ENCODE measurements around the gene PARS2.

The PARS2 gene

GRCh38 chr1:54714881-54715492 lies 49.3 kb downstream of the PARS2 start:
- TF ChIP-seq SUZ12 (IDR thresholded peaks at IDR 0.05): no peak
- TF ChIP-seq FOXK2 (IDR thresholded peaks at IDR 0.05): no peak
- no peak for TF ChIP-seq BHLHE40 (IDR thresholded peaks at IDR 0.05; ENCODE audit: borderline replicate concordance)
- no peak for TF ChIP-seq FOXA1 (IDR thresholded peaks at IDR 0.05)
- TF ChIP-seq NFRKB (IDR thresholded peaks at IDR 0.05): no peak
- no peak for TF ChIP-seq ELF4 (IDR thresholded peaks at IDR 0.05)
- no peak for TF ChIP-seq PKNOX1 (IDR thresholded peaks at IDR 0.05)
- no peak for TF ChIP-seq SP1 (IDR thresholded peaks at IDR 0.05)
- no peak for TF ChIP-seq ZNF384 (IDR thresholded peaks at IDR 0.05)
- no peak for TF ChIP-seq HDGF (IDR thresholded peaks at IDR 0.05; ENCODE audit: borderline replicate concordance)
- TF ChIP-seq ARNT (IDR thresholded peaks at IDR 0.05): no peak
- no peak for TF ChIP-seq CTBP1 (IDR thresholded peaks at IDR 0.05; ENCODE audit: borderline replicate concordance)
- DNase-seq (ENCODE audit: extremely low spot score): no peak
- POLR2A ChIA-PET: interaction anchor here (0.5 to 2.0 kb wide), 8 partner anchors 10 to 41 kb away, joined by 3 to 10 read pairs (median 4); no protein-coding TSS in a partner anchor
- CTCF ChIA-PET: no interaction called here

GRCh38 chr1:54711536-54711935 lies 52.8 kb downstream of the PARS2 start:
- DNase-seq (ENCODE audit: extremely low spot score): no peak
- ChIA-PET CTCF (no interaction called here), POLR2A (no interaction called here)
- no peak for TF ChIP-seq FOXM1 (IDR thresholded peaks at IDR 0.05; ENCODE audit: borderline replicate concordance)
- TF ChIP-seq L3MBTL2 (conservative IDR thresholded peaks at IDR 0.05): no peak
- no peak for TF ChIP-seq ARNT (IDR thresholded peaks at IDR 0.05)
- TF ChIP-seq LEF1 (IDR thresholded peaks at IDR 0.05; ENCODE audit: borderline replicate concordance): no peak
- TF ChIP-seq FOXK2 (IDR thresholded peaks at IDR 0.05): no peak
- TF ChIP-seq FOXA1 (IDR thresholded peaks at IDR 0.05): no peak
- no peak for TF ChIP-seq BHLHE40 (IDR thresholded peaks at IDR 0.05; ENCODE audit: borderline replicate concordance)
- TF ChIP-seq CTBP1 (IDR thresholded peaks at IDR 0.05; ENCODE audit: borderline replicate concordance): no peak

GRCh38 chr1:54710841-54711240 lies 53.5 kb downstream of the PARS2 start:
- TF ChIP-seq TARDBP (IDR thresholded peaks at IDR 0.05): no peak
- no peak for TF ChIP-seq SP1 (IDR thresholded peaks at IDR 0.05)
- TF ChIP-seq BHLHE40 (IDR thresholded peaks at IDR 0.05; ENCODE audit: borderline replicate concordance): no peak
- no peak for TF ChIP-seq L3MBTL2 (conservative IDR thresholded peaks at IDR 0.05)
- TF ChIP-seq ZNF384 (IDR thresholded peaks at IDR 0.05): no peak
- TF ChIP-seq SUZ12 (IDR thresholded peaks at IDR 0.05): no peak
- no peak for TF ChIP-seq PKNOX1 (IDR thresholded peaks at IDR 0.05)
- TF ChIP-seq FOXA1 (IDR thresholded peaks at IDR 0.05): no peak
- TF ChIP-seq ELF4 (IDR thresholded peaks at IDR 0.05): no peak
- TF ChIP-seq NFRKB (IDR thresholded peaks at IDR 0.05): no peak
- TF ChIP-seq ARNT (IDR thresholded peaks at IDR 0.05): no peak
- TF ChIP-seq CTBP1 (IDR thresholded peaks at IDR 0.05; ENCODE audit: borderline replicate concordance): no peak
- TF ChIP-seq LEF1 (IDR thresholded peaks at IDR 0.05; ENCODE audit: borderline replicate concordance): no peak
- TF ChIP-seq FOXM1 (IDR thresholded peaks at IDR 0.05; ENCODE audit: borderline replicate concordance): no peak
- TF ChIP-seq FOXK2 (IDR thresholded peaks at IDR 0.05): no peak
- TF ChIP-seq HDGF (IDR thresholded peaks at IDR 0.05; ENCODE audit: borderline replicate concordance): no peak
- no peak for DNase-seq (ENCODE audit: extremely low spot score)
- POLR2A ChIA-PET: no interaction called here
- CTCF ChIA-PET: no interaction called here

- POLR2A ChIA-PET: no interaction called here
- TF ChIP-seq CTBP1 (IDR thresholded peaks at IDR 0.05; ENCODE audit: borderline replicate concordance) (no peak), SUZ12 (IDR thresholded peaks at IDR 0.05) (no peak), FOXA1 (IDR thresholded peaks at IDR 0.05) (no peak), ARNT (IDR thresholded peaks at IDR 0.05) (no peak), FOXM1 (IDR thresholded peaks at IDR 0.05; ENCODE audit: borderline replicate concordance) (no peak), HDGF (IDR thresholded peaks at IDR 0.05; ENCODE audit: borderline replicate concordance) (no peak)
Observed at GRCh38 chr1:54710434-54710833, 53.9 kb downstream of the PARS2 start.

GRCh38 chr1:54709547-54710292 lies 54.6 kb downstream of the PARS2 start:
- ChIA-PET POLR2A (no interaction called here), CTCF (no interaction called here)
- TF ChIP-seq SP1 (IDR thresholded peaks at IDR 0.05) (no peak), L3MBTL2 (conservative IDR thresholded peaks at IDR 0.05) (no peak), PKNOX1 (IDR thresholded peaks at IDR 0.05) (no peak)
- DNase-seq (ENCODE audit: extremely low spot score): no peak

More at GRCh38 chr1:54710434-54710833, 53.9 kb downstream of the PARS2 start:
- DNase-seq (ENCODE audit: extremely low spot score): no peak
- CTCF ChIA-PET: no interaction called here

GRCh38 chr1:54708385-54708784 lies 55.9 kb downstream of the PARS2 start:
- no peak for TF ChIP-seq HDGF (IDR thresholded peaks at IDR 0.05; ENCODE audit: borderline replicate concordance)
- TF ChIP-seq ELF4 (IDR thresholded peaks at IDR 0.05): no peak
- TF ChIP-seq FOXM1 (IDR thresholded peaks at IDR 0.05; ENCODE audit: borderline replicate concordance): no peak
- TF ChIP-seq NFRKB (IDR thresholded peaks at IDR 0.05): no peak
- TF ChIP-seq BHLHE40 (IDR thresholded peaks at IDR 0.05; ENCODE audit: borderline replicate concordance): no peak
- TF ChIP-seq FOXA1 (IDR thresholded peaks at IDR 0.05): no peak
- TF ChIP-seq PKNOX1 (IDR thresholded peaks at IDR 0.05): no peak
- no peak for TF ChIP-seq TARDBP (IDR thresholded peaks at IDR 0.05)
- no peak for TF ChIP-seq CTBP1 (IDR thresholded peaks at IDR 0.05; ENCODE audit: borderline replicate concordance)
- TF ChIP-seq SP1 (IDR thresholded peaks at IDR 0.05): no peak
- no peak for TF ChIP-seq FOXK2 (IDR thresholded peaks at IDR 0.05)
- TF ChIP-seq SUZ12 (IDR thresholded peaks at IDR 0.05): no peak
- no peak for TF ChIP-seq LEF1 (IDR thresholded peaks at IDR 0.05; ENCODE audit: borderline replicate concordance)
- ChIA-PET POLR2A (no interaction called here), CTCF (no interaction called here)
- DNase-seq (ENCODE audit: extremely low spot score): no peak

Data from HEK293T (cell line).